GM12878 (cell line): ENCODE data around the gene SLC17A7. TPM values are rescaled to one million over a fixed set of nuclear protein-coding genes. Genes with fewer than 3 reads are reported as not detected.

Experiments used
- ATAC-seq: fragments of 200-7000 bp; cut with Tn5 transposase; 3 replicates; pipeline ENCODE4 v1.9.1; 2020; ENCODE audit warnings: mild to moderate bottlenecking, moderate library complexity
- BruUV-seq: library from RNA; stranded (reverse); fragments of 400-500 nt; replicated peaks from 2 replicates; lab custom pipeline; 2021; lab: Mats Ljungman, UMichigan
- CTCF ChIA-PET: fragments of 300-600 bp; sonication (Branson Sonifier 250); formaldehyde crosslinking; extraction: SDS; loops from one replicate; lab custom pipeline; 2021; ENCODE audit warnings: inconsistent platforms; lab: Yijun Ruan, JAX
- POLR2A ChIA-PET: fragments of 350-600 bp; formaldehyde crosslinking; extraction: SDS; loops from one replicate; lab custom pipeline; 2021; ENCODE audit warnings: inconsistent platforms; lab: Charles Lee
- RAD21 ChIA-PET: fragments of 300-600 bp; sonication (Branson Sonifier 250); formaldehyde crosslinking; loops from one replicate; lab custom pipeline; 2023; ENCODE audit warnings: antibody characterized with exemption; ENCODE audit not compliant: unreplicated experiment; lab: Charles Lee
- SMC1A ChIA-PET: fragments of 300-600 bp; sonication (Branson Sonifier 250); formaldehyde crosslinking; loops from one replicate; lab custom pipeline; 2023; ENCODE audit not compliant: unreplicated experiment, uncharacterized antibody; lab: Charles Lee
- DNase-seq: peaks from one replicate; pipeline ENCODE4 v3.0.0-alpha.2; 2011; ENCODE audit warnings: low read depth, low spot score
- FAIRE-seq: peaks from 3 replicates; lab custom pipeline; 2011; peaks lifted over from hg19 to GRCh38; lab: Jason Lieb, UNC
- H2AFZ ChIP-seq: 2 replicates; pipeline ENCODE4 v1.6.0; 2011; ENCODE audit warnings: low read depth, low read length, control low read depth; ENCODE audit not compliant: control insufficient read depth
- H3K27ac ChIP-seq: 2 replicates; pipeline ENCODE4 v1.5.1; 2011; ENCODE audit warnings: control low read depth; ENCODE audit not compliant: control insufficient read depth, insufficient read depth
- H3K27me3 ChIP-seq, 2 experiments: replicated peaks in 1 of 2; 2 replicates each; pipeline versions ENCODE4 v1.6.0 to v1.6.1; 2011; ENCODE audit warnings: low read length in 1 of 2; ENCODE audit not compliant: control insufficient read depth in 2 of 2, insufficient read depth in 2 of 2
- H3K36me3 ChIP-seq, 2 experiments: 2 replicates each; pipeline ENCODE4 v1.5.1; 2011; ENCODE audit warnings: low read length in 1 of 2; ENCODE audit not compliant: control insufficient read depth in 2 of 2, insufficient read depth in 2 of 2
- H3K4me1 ChIP-seq: 2 replicates; pipeline ENCODE4 v1.6.1; 2011; ENCODE audit warnings: mild to moderate bottlenecking, low read length, moderate library complexity, mixed read lengths; ENCODE audit not compliant: control insufficient read depth, insufficient read depth
- H3K4me2 ChIP-seq: 2 replicates; pipeline ENCODE4 v1.6.0; 2011; ENCODE audit warnings: control low read depth; ENCODE audit not compliant: control insufficient read depth, insufficient read depth
- H3K4me3 ChIP-seq: fragments of 200-600 bp; sonication (generic); 2 replicates; pipeline ENCODE4 v1.5.1; 2016
- H3K79me2 ChIP-seq: 2 replicates; pipeline ENCODE4 v1.6.0; 2011; ENCODE audit warnings: low read length; ENCODE audit not compliant: control insufficient read depth, insufficient read depth
- H3K9ac ChIP-seq: 2 replicates; pipeline ENCODE4 v1.8.0; 2011; ENCODE audit warnings: low read length, control low read depth, mixed read lengths; ENCODE audit not compliant: control insufficient read depth, insufficient read depth
- H3K9me3 ChIP-seq: replicated peaks from 3 replicates; pipeline ENCODE4 v1.5.1; 2011; ENCODE audit warnings: mild to moderate bottlenecking, low read length; ENCODE audit not compliant: control insufficient read depth, insufficient read depth
- H4K20me1 ChIP-seq: 2 replicates; pipeline ENCODE4 v1.6.0; 2011; ENCODE audit not compliant: control insufficient read depth, insufficient read depth
- BCL11A ChIP-seq: IDR thresholded peaks from 2 replicates; pipeline ENCODE4 v1.6.1; 2011; ENCODE audit warnings: low read depth, low read length
- BHLHE40 ChIP-seq, 2 experiments: fragments of 450-650 bp in 1 of 2; IDR thresholded peaks; 2 replicates each; pipeline ENCODE4 v1.6.1; 2011 to 2017; ENCODE audit warnings: low read depth in 2 of 2, borderline replicate concordance in 1 of 2, improper control_type of control experiment in 1 of 2, low read length in 1 of 2, mild to moderate bottlenecking in 1 of 2
- CHD1 ChIP-seq: IDR thresholded peaks from 2 replicates; pipeline ENCODE4 v1.6.1; 2012; ENCODE audit warnings: low read depth, low read length, improper control_type of control experiment
- CREB1 ChIP-seq: IDR thresholded peaks from 2 replicates; pipeline ENCODE4 v1.6.1; 2012; ENCODE audit warnings: low read depth, mild to moderate bottlenecking, inconsistent platforms
- JUNB ChIP-seq: IDR thresholded peaks from 2 replicates; pipeline ENCODE4 v1.6.1; 2016; ENCODE audit warnings: antibody characterized with exemption, mild to moderate bottlenecking
- MEF2B ChIP-seq: fragments of 450-650 bp; IDR thresholded peaks from 2 replicates; pipeline ENCODE4 v1.6.1; 2018; ENCODE audit warnings: mild to moderate bottlenecking, moderate library complexity; ENCODE audit not compliant: partially characterized antibody, poor library complexity, severe bottlenecking
- PAX5 ChIP-seq: IDR thresholded peaks from 2 replicates; pipeline ENCODE4 v1.6.1; 2011; ENCODE audit warnings: low read depth, low read length, borderline replicate concordance
- SP1 ChIP-seq: IDR thresholded peaks from one replicate; pipeline ENCODE4 v1.6.1; 2011; ENCODE audit warnings: low read depth, low read length
- YY1 ChIP-seq: IDR thresholded peaks from 2 replicates; pipeline ENCODE4 v1.6.1; 2011; ENCODE audit warnings: low read depth, mild to moderate bottlenecking, low read length
- ZBED1 ChIP-seq: IDR thresholded peaks from 2 replicates; pipeline ENCODE4 v1.6.1; 2016; ENCODE audit warnings: borderline replicate concordance
- WGBS: methylation state at CpG from one replicate; pipeline ENCODE4 v1.1.6; 2016; ENCODE audit warnings: low lambda C conversion rate; ENCODE audit not compliant: insufficient replicate concordance, insufficient coverage; ENCODE audit errors: missing lambda C conversion rate; 5-methylcytosine and 5-hydroxymethylcytosine counted together
- in situ Hi-C: fragments of 300-500 bp; cut with MboI; formaldehyde crosslinking; loops from 9 replicates; pipeline ENCODE4 v1.14.3; 2018; ENCODE audit warnings: mixed read lengths
- intact Hi-C: fragments of 100-400 bp; cut with micrococcal nuclease; formaldehyde crosslinking; loops from one replicate; pipeline ENCODE4 v1.14.2; 2022; ENCODE audit not compliant: unreplicated experiment
- polyA plus RNA-seq, 11 experiments: library from polyadenylated mRNA; depleted of rRNA in 4 of 11; unstranded in 6 of 11; stranded (reverse) in 5 of 11; fragments of >200 nt; fragmentation: Nextera tagmentation in 4 of 11; fragmentation: Illumina TruSeq in 1 of 11; extraction: Ambion mirVana in 4 of 11; extraction: Trizol in 1 of 11; gene quantifications; 1 replicate in 1 of 11; 2 replicates in 10 of 11; pipeline versions ENCODE4 v1.2.1 to v1.2.3, GENCODE V29; 2011 to 2016; ENCODE audit warnings: inconsistent platforms in 2 of 11, missing spikeins in 2 of 11, low read depth in 1 of 11
- total RNA-seq, 4 experiments: library from RNA; depleted of rRNA in 3 of 4; stranded (reverse); fragments of >200 nt in 3 of 4; fragmentation: Illumina TruSeq in 1 of 4; extraction: Trizol in 1 of 4; gene quantifications; 2 replicates each; pipeline versions ENCODE4 v1.2.1 to v1.2.3, GENCODE V29; 2013 to 2021
- TF ChIP-seq, protein P1 (sequence below): IDR thresholded peaks from 2 replicates; pipeline ENCODE4 v1.6.1; 2012; ENCODE audit warnings: improper control_type of control experiment, low read depth, low read length; ENCODE audit not compliant: insufficient replicate concordance
- TF ChIP-seq, protein P2 (sequence below): fragments of 450-650 bp; IDR thresholded peaks from 2 replicates; pipeline ENCODE4 v1.6.1; 2017; ENCODE audit warnings: mild to moderate bottlenecking

Gene SLC17A7
- total and polyA plus RNA-seq, 10 of the 15 experiments (the other 5 are each of a cell fraction or from before 2014, with no cell fraction given) = 0.03 to 0.24 (median 0.06) TPM; not detected in 6

DNA sequence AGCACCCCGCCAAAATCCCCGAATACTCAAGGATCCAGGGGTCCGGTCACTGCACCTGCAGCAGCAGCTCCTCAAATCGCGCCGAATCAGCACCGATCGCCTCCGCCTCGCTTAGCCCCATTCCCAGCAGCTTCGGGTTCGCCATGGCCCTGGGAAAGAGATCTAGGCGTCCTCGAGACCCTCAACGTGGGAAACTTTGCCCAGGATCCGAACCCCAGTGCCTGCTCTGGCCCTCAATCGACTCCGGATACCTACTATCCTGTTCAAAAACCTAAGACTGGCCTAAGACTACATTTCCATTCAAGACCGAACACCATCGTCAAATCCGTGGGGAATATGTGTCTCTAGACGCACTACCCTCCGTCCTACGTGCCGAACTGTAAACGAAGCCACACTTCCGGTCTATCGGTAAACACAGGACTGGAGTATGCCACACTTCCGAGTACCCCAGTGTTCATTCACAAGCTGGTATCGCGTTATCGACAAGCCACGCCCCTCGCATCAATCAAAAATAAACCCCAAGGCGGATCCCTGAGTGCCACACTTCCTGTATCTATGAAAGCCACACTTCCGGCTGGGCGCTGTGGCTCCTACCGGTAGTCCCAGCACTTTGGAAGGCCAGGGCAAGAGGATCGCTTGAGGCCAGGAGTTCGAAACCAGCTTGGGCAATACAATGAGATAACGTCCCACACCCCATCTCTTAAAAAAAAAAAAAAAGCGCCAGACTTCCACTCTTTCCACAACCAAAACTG, 10.3 kb upstream of the SLC17A7 start, which contains the start of gene PIH1D1:
Gene PIH1D1 (minus strand): TSS at position 385 of the 752 bp plus-strand sequence. CDS start 240 bp downstream, at position 145.
- Histone ChIP-seq H2AFZ (peak within 1 kb of the TSS; percentile 94), H4K20me1 (no peaks in the 10 kb centered on the region; the same call in 1 of the 2 replicates), H3K4me3 (peak within 1 kb of the TSS; percentile 85), H3K27ac (peak within 1 kb of the TSS; percentile 100), H3K4me1 (peaks cover 12% of the 10 kb centered on the region), H3K36me3 (peaks cover 2 to 6% of the 10 kb centered on the region in 2 experiments; a peak in 3 of 4 replicates), H3K27me3 (no peaks in the 10 kb centered on the region), H3K4me2 (peak within 1 kb of the TSS; percentile 98), H3K9ac (peak within 1 kb of the TSS; percentile 100), H3K9me3 (no peaks in the 10 kb centered on the region), H3K79me2 (peaks cover 32% of the 10 kb centered on the region)
- SMC1A ChIA-PET = interaction anchor here (0.8 to 9.0 kb wide), 6 partner anchors 18 to 128 kb away, joined by 3 to 53 read pairs (median 6); partner anchors contain the start of gene FLT3LG
- POLR2A ChIA-PET = interaction anchor here (0.5 to 6.1 kb wide), 24 partner anchors 9 to 537 kb away, joined by 3 to 81 read pairs (median 4); partner anchors contain the start of genes FLT3LG, NOSIP, PRRG2 and RPS11
- RAD21 ChIA-PET = interaction anchor here (0.6 to 9.0 kb wide), 7 partner anchors 9 to 225 kb away, joined by 3 to 90 read pairs (median 3); partner anchors contain the start of genes PRMT1 and RPS11
- BruUV-seq = TSS peak; percentile 90
- intact Hi-C loops = loop anchor here (1.0 to 5.0 kb wide), 3 partner anchors 19 to 119 kb away; partner anchors contain the start of gene RPL13A
- DNase-seq = peak; percentile 99
- in situ Hi-C loops = no loop called here
- WGBS = 1% methylated on average over 42 of the region's 42 CpGs
- peak; percentile 100 for FAIRE-seq
- CTCF ChIA-PET = interaction anchor here (0.9 to 5.1 kb wide), 9 partner anchors 8 to 487 kb away, joined by 3 to 46 read pairs (median 5); partner anchors contain the start of gene FLT3LG
- peak; percentile 77 for ATAC-seq
- peak; percentile 94 for TF ChIP-seq MEF2B
- no peak for TF ChIP-seq CHD1
- TF ChIP-seq BCL11A = 0 out of 2 replicates have a peak, but pooled peaks have one; percentile 8
- TF ChIP-seq YY1 = 0 out of 2 replicates have a peak, but pooled peaks have one; percentile 24
- TF ChIP-seq, protein P1, sequence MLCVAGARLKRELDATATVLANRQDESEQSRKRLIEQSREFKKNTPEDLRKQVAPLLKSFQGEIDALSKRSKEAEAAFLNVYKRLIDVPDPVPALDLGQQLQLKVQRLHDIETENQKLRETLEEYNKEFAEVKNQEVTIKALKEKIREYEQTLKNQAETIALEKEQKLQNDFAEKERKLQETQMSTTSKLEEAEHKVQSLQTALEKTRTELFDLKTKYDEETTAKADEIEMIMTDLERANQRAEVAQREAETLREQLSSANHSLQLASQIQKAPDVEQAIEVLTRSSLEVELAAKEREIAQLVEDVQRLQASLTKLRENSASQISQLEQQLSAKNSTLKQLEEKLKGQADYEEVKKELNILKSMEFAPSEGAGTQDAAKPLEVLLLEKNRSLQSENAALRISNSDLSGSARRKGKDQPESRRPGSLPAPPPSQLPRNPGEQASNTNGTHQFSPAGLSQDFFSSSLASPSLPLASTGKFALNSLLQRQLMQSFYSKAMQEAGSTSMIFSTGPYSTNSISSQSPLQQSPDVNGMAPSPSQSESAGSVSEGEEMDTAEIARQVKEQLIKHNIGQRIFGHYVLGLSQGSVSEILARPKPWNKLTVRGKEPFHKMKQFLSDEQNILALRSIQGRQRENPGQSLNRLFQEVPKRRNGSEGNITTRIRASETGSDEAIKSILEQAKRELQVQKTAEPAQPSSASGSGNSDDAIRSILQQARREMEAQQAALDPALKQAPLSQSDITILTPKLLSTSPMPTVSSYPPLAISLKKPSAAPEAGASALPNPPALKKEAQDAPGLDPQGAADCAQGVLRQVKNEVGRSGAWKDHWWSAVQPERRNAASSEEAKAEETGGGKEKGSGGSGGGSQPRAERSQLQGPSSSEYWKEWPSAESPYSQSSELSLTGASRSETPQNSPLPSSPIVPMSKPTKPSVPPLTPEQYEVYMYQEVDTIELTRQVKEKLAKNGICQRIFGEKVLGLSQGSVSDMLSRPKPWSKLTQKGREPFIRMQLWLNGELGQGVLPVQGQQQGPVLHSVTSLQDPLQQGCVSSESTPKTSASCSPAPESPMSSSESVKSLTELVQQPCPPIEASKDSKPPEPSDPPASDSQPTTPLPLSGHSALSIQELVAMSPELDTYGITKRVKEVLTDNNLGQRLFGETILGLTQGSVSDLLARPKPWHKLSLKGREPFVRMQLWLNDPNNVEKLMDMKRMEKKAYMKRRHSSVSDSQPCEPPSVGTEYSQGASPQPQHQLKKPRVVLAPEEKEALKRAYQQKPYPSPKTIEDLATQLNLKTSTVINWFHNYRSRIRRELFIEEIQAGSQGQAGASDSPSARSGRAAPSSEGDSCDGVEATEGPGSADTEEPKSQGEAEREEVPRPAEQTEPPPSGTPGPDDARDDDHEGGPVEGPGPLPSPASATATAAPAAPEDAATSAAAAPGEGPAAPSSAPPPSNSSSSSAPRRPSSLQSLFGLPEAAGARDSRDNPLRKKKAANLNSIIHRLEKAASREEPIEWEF = peak; percentile 41
- no peak for TF ChIP-seq PAX5
- peak; percentile 75 for TF ChIP-seq SP1
- peak; percentile 60 for TF ChIP-seq CREB1
- peak in 1 of 2 experiments; percentile 41; a peak in 2 of 4 replicates for TF ChIP-seq BHLHE40 (IDR thresholded peaks at IDR 0.05; ENCODE audit: borderline replicate concordance in 1 of 2, low read depth in 2 of 2, low read length in 1 of 2)
- TF ChIP-seq JUNB = no peak
- TF ChIP-seq ZBED1 = no peak; the same call in 1 of the 2 replicates
- TF ChIP-seq, protein P2, sequence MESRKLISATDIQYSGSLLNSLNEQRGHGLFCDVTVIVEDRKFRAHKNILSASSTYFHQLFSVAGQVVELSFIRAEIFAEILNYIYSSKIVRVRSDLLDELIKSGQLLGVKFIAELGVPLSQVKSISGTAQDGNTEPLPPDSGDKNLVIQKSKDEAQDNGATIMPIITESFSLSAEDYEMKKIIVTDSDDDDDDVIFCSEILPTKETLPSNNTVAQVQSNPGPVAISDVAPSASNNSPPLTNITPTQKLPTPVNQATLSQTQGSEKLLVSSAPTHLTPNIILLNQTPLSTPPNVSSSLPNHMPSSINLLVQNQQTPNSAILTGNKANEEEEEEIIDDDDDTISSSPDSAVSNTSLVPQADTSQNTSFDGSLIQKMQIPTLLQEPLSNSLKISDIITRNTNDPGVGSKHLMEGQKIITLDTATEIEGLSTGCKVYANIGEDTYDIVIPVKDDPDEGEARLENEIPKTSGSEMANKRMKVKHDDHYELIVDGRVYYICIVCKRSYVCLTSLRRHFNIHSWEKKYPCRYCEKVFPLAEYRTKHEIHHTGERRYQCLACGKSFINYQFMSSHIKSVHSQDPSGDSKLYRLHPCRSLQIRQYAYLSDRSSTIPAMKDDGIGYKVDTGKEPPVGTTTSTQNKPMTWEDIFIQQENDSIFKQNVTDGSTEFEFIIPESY = no peak
